ENCODE measurements around the gene SMIM41.

DNA sequence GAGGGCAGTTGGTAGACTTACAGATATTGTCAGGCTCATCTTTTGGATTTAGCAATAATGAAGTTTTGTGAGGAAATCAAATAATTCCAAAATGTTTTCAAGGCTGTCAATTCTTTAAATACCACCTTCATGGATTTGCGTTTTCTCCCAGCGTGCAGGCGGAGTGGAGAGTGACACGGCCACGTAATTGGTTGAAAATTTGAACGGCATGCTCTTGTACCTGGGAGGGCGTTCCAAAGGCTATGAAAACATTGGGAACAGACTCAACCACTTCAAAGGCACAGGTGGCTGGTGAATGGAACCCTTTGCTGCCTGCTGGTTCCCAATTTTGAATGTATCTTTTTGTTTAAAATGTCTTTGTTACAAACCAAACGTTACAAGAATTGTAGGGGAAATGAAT is 12.4 kb downstream of the SMIM41 start:
- TF ChIP-seq POLR2AphosphoS5 (IDR thresholded peaks at IDR 0.05; ENCODE audit: low read depth, low read length) = no peak
- TF ChIP-seq TAF1 (IDR thresholded peaks at IDR 0.05; ENCODE audit: borderline replicate concordance, insufficient read depth, low read length) = no peak
- no peak for TF ChIP-seq SIN3A (IDR thresholded peaks at IDR 0.05; ENCODE audit: borderline replicate concordance, insufficient read depth, low read length)
- TF ChIP-seq, protein P1, sequence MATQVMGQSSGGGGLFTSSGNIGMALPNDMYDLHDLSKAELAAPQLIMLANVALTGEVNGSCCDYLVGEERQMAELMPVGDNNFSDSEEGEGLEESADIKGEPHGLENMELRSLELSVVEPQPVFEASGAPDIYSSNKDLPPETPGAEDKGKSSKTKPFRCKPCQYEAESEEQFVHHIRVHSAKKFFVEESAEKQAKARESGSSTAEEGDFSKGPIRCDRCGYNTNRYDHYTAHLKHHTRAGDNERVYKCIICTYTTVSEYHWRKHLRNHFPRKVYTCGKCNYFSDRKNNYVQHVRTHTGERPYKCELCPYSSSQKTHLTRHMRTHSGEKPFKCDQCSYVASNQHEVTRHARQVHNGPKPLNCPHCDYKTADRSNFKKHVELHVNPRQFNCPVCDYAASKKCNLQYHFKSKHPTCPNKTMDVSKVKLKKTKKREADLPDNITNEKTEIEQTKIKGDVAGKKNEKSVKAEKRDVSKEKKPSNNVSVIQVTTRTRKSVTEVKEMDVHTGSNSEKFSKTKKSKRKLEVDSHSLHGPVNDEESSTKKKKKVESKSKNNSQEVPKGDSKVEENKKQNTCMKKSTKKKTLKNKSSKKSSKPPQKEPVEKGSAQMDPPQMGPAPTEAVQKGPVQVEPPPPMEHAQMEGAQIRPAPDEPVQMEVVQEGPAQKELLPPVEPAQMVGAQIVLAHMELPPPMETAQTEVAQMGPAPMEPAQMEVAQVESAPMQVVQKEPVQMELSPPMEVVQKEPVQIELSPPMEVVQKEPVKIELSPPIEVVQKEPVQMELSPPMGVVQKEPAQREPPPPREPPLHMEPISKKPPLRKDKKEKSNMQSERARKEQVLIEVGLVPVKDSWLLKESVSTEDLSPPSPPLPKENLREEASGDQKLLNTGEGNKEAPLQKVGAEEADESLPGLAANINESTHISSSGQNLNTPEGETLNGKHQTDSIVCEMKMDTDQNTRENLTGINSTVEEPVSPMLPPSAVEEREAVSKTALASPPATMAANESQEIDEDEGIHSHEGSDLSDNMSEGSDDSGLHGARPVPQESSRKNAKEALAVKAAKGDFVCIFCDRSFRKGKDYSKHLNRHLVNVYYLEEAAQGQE (IDR thresholded peaks at IDR 0.05; ENCODE audit: insufficient read depth in 1 of 2, low read depth in 2 of 2, low read length in 2 of 2) = no peak
- TF ChIP-seq FOXP2 (optimal IDR thresholded peaks at IDR 0.05; ENCODE audit: borderline replicate concordance, extremely low read depth, extremely low read length, insufficient read depth) = no peak

All from PFSK-1 (cell line).